Subcutaneous abdominal adipose tissue (tissue), 5 donors: Measurements from ENCODE around the gene ETV6.

Experiments used
- H3K27ac ChIP-seq: one replicate; pipeline ENCODE4 v1.7.0; 2013; ENCODE audit warnings: low read depth, mild to moderate bottlenecking, inconsistent platforms, low read length, moderate library complexity
- H3K27me3 ChIP-seq, 5 donors: one replicate each; pipeline ENCODE4 v1.7.0; 2013; ENCODE audit warnings: low read length in 5 of 5, inconsistent platforms in 1 of 5; ENCODE audit not compliant: control insufficient read depth in 5 of 5, insufficient read depth in 4 of 5
- H3K36me3 ChIP-seq, 5 donors: one replicate each; pipeline ENCODE4 v1.7.0; 2013; ENCODE audit warnings: low read length in 5 of 5; ENCODE audit not compliant: control insufficient read depth in 5 of 5, insufficient read depth in 5 of 5
- H3K4me1 ChIP-seq, 5 donors: one replicate each; pipeline ENCODE4 v1.7.0; 2013; ENCODE audit warnings: low read length in 5 of 5, mild to moderate bottlenecking in 3 of 5, moderate library complexity in 1 of 5; ENCODE audit not compliant: control insufficient read depth in 5 of 5, insufficient read depth in 5 of 5
- H3K4me3 ChIP-seq, 5 donors: one replicate each; pipeline ENCODE4 v1.7.0; 2013; ENCODE audit warnings: low read length in 5 of 5, low read depth in 1 of 5
- H3K9ac ChIP-seq, 5 donors: one replicate each; pipeline ENCODE4 v1.7.0; 2013; ENCODE audit warnings: low read length in 5 of 5, mild to moderate bottlenecking in 4 of 5, moderate library complexity in 3 of 5
- H3K9me3 ChIP-seq, 5 donors: one replicate each; pipeline ENCODE4 v1.7.0; 2013; ENCODE audit warnings: low read length in 5 of 5; ENCODE audit not compliant: control insufficient read depth in 5 of 5
- donor health status: healthy.
- donor health status: healthy.
- donor health status: healthy.
- donor health status: healthy.
- donor health status: healthy.

ETV6 gene

DNA sequence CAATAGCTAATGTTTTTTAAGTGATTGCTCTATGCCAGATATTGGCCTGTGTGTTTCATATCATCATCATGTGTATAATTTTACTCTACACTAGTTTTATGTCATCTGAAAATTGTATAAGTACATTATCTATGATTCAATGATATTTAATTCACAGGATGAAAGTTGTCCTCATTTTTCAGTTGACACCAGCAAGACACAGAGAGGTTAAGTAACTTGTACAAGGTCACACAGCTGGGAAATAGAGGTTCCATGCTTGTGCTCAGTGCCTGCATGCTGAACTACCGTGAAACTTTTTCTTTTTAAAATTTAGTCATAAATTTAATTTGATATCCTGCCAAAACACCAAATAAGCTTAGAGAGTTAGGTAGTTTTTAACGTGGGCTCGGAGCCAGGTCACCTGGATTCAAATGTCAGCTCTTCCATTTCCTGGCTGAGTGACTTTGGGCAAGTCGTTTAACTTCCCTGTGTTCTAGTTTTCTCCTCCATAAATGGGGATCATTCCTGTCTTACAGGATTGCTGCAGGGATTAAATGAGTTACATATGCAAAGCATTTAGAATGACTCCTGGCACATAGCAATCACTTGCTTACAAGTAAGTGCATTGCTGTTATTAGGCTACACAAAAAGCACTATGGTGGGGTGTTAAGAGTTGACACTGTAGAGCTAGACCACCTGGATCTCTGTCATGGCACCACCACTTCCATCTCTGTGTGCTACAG is 183.9 kb downstream of the ETV6 start:
- no peak overlapping the region for H3K27ac ChIP-seq

DNA sequence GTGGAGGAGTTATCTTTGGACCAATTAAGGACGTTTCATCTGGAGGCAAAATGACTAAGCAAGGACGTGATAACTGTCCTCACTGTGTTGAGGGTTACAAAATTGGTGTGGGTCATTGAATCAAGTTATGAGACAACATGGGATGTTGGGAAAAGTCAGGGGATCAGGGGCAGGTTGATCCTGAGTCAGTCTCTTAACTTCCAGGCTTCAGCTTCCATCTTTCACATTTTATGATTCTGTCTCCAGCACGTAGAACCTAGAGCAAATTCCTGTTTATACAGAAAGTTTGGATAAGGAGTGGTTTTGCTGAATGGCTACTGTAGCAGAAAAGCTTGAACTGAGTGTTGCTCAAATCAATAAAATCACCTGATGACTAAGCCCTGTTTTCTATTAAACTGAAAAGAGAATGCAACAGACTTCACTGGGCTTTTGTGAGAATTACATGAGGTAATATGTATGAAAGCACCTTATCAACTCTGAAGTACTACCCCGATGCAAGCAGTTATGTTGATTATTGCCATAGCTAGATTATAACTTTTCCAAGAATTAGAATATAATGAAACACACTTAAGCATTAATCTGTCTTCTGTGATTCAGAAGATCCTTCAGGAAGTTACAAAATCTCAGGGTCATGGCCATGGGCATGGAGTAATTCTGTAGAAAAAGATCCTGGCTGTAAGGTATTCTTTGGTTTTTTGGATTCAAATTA is 184.8 kb downstream of the ETV6 start:
- H3K9ac ChIP-seq, result no peak overlapping the region
- no peak overlapping the region for H3K4me3 ChIP-seq
- peaks cover 9 to 63% (median 42%) of the 10 kb centered on the region in 5 donors for H3K4me1 ChIP-seq
- H3K27me3 ChIP-seq, result no peaks in the 10 kb centered on the region
- peak overlapping the region; percentile 28 for H3K27ac ChIP-seq
- no peaks in the 10 kb centered on the region for H3K36me3 ChIP-seq
- H3K9me3 ChIP-seq, result no peaks in the 10 kb centered on the region

More for the DNA sequence above, 183.9 kb downstream of the ETV6 start:
- no peaks in the 10 kb centered on the region for H3K27me3 ChIP-seq
- H3K4me3 ChIP-seq, result no peak overlapping the region
- peaks cover 7 to 59% (median 36%) of the 10 kb centered on the region in 5 donors for H3K4me1 ChIP-seq
- no peaks in the 10 kb centered on the region for H3K9me3 ChIP-seq
- no peak overlapping the region for H3K9ac ChIP-seq
- H3K36me3 ChIP-seq, result no peaks in the 10 kb centered on the region

DNA sequence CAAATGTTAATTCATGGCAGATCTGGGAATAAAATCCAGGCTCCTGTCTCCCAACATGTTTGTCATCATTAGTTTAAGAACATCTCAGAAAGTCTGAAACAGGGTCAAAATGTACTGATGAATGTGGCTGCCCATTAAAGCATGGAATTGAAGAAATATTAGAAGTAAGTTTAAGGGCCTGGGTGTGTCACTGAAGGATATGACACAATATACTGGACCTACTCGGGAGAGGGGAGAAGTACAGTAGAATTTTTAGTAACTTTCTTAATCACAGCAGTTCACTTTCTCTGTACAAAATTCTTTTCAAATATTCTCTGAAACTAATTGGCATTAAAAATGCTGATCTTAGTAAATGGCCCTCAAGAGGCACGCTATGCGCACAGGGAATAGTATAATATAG is 185.5 kb downstream of the ETV6 start:
- Histone ChIP-seq H3K36me3 (no peaks in the 10 kb centered on the region), H3K27me3 (no peaks in the 10 kb centered on the region), H3K9me3 (no peaks in the 10 kb centered on the region), H3K9ac (no peak overlapping the region), H3K4me3 (no peak overlapping the region), H3K27ac (peak overlapping the region; percentile 28), H3K4me1 (peaks cover 6 to 63% (median 38%) of the 10 kb centered on the region in 5 donors)

DNA sequence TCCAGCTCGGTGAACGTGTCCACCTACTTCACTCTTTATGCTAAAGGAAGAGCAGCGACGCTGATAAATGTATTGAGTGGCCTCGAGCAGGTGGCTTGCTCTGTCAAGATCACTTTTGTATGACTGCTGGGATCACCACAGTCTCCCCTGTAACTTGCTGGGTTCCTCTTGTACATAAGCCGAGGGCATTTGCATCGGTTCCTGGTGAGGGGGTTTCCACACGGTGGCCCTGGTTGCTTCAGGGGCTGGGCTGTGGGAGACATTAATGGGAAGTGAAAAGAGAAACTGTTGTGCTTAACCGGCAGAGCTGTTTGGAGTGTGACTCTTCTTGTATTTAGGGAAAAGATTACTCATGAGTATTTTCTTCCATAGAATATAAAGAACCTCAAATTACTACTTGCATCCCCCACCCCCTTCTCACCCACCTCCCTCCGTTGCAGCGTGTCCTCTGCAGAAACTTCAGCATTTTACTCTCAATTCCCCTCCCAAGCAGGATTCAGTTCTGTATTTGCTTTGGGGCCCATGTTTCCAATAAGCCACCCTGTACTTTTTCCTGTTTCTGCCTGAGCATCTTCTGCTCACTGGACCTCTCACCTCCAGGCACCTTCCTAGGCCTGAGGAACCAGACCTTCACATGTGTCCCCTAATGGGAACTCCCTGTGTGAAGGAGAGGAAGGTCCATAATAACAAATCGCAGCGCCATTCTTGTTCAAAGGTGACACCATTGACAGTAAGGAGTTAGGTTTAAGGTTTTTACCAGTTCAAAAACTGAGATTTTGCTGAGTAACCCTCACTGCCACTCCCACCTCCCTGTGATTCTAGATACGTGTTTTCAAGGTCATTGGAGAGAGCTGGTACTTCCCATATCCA is 187.0 kb downstream of the ETV6 start:
- H3K4me1 ChIP-seq, result peaks cover 4 to 58% (median 32%) of the 10 kb centered on the region in 5 donors
- no peaks in the 10 kb centered on the region for H3K27me3 ChIP-seq
- H3K27ac ChIP-seq, result peak overlapping the region; percentile 3
- H3K9me3 ChIP-seq, result no peaks in the 10 kb centered on the region
- H3K9ac ChIP-seq, result no peak overlapping the region
- no peak overlapping the region for H3K4me3 ChIP-seq
- peaks cover 0 to 4% (median 0%) of the 10 kb centered on the region in 5 donors for H3K36me3 ChIP-seq

DNA sequence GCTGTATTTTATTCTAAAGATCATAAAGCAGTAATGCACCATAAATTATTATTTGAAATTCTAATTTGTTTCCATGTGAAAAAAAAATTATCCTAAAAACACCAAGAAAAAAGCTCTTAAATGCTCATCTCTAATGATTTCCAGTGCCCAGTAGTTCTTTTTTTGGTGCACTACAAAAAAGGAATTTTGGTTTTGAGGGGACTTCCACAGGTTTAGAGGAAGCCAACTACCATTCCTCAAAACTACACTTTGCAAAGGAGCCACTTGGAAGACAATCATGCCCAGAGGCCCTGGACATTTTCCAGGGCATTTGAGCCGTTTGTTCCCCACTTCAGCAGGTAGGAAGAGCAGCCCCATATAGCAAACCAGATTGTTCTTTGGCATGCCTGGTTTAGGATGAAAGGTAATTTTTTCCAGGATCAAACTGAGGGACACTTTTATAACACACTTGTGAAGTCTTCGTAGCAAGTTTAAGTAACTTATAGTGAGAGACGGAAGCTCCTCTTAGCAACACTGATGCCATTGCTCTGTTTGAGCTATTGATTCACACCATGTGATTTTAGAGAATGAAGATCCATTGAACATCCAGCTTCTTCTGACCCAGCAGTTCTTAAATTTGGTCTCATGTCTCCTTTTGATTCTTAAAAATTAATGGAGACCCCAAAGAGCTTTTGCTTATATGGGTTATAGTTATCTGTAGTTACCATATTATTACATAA is 187.9 kb downstream of the ETV6 start:
- peak overlapping the region in 1 of 5 donors; percentile 11 for H3K9ac ChIP-seq
- peak overlapping the region; percentile 3 for H3K27ac ChIP-seq

DNA sequence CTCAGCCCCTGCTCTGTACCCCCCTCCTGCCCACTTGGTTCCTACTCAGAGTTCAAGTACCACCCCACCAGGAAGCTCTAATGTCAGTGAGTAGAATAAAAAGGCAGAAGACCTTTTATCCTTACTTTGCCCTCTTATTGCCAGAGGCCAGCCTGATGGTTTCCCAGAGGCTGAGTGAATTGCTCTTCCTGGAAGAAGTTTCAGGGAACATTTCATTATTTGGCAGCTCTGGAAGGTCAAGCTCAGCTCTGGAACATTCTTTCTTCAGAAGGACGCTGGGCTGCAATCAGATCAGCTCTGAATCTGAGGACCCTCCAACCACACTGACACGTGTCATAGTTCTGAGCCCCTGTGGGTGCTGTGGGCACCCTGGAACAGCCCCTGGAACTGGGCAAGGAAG is 188.9 kb downstream of the ETV6 start:
- peak overlapping the region; percentile 68 for H3K27ac ChIP-seq
- H3K9ac ChIP-seq, result peak overlapping the region in 2 of 5 donors; percentile 14 to 67
- H3K36me3 ChIP-seq, result peaks cover 0 to 18% (median 5%) of the 10 kb centered on the region in 5 donors
- no peaks in the 10 kb centered on the region for H3K9me3 ChIP-seq
- peaks cover 4 to 58% (median 32%) of the 10 kb centered on the region in 5 donors for H3K4me1 ChIP-seq
- H3K4me3 ChIP-seq, result no peak overlapping the region
- H3K27me3 ChIP-seq, result no peaks in the 10 kb centered on the region

More for the DNA sequence above, 187.9 kb downstream of the ETV6 start:
- Histone ChIP-seq H3K36me3 (peaks cover 0 to 9% (median 0%) of the 10 kb centered on the region in 5 donors), H3K4me3 (no peak overlapping the region), H3K27me3 (no peaks in the 10 kb centered on the region), H3K4me1 (peaks cover 4 to 58% (median 32%) of the 10 kb centered on the region in 5 donors), H3K9me3 (no peaks in the 10 kb centered on the region)

DNA sequence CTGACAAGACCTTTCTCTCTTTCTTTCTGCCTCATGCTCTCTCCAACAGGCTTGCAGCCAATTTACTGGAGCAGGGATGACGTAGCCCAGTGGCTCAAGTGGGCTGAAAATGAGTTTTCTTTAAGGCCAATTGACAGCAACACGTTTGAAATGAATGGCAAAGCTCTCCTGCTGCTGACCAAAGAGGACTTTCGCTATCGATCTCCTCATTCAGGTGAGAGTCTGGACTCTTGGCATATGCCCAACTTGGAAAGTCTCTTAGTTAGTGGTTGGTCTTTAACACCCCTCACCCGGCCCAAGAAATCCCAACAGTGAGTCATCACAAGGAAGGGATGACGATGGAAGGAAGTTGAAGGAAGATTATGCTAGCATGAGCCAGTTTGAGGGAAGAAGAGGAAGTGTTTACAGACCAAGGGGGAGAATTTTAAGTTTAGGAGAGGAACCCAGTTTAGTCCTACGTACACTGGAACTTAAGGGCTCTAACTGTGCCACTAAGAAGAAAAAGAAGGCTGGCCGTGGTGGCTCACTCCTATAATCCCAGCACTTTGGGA is 189.7 kb downstream of the ETV6 start:
- Histone ChIP-seq H3K9me3 (no peaks in the 10 kb centered on the region), H3K4me3 (peak overlapping the region in 1 of 5 donors; percentile 11), H3K36me3 (peaks cover 3 to 18% (median 7%) of the 10 kb centered on the region in 5 donors), H3K27ac (peak overlapping the region; percentile 68), H3K27me3 (no peaks in the 10 kb centered on the region), H3K9ac (peak overlapping the region in 1 of 5 donors; percentile 67), H3K4me1 (peaks cover 4 to 54% (median 29%) of the 10 kb centered on the region in 5 donors)

DNA sequence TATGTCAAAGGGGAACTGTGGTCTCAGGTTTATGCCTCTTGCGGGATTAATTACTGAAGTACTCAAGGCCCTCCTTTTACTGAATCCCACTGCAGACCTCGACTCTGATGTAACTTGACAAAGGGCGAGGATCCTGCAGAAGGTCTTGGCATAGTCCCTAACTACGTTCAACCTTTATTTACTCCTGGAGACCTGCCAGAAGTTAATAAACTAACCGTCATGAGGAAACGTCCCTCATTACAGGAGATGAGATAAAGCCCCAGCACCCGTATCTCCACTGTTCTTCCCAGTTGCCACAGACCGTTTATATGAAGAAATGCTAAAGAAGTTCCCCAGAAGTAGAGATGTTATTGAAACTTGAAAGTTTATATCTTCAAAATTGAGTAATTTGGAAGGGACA is 190.9 kb downstream of the ETV6 start:
- Histone ChIP-seq H3K27me3 (no peaks in the 10 kb centered on the region), H3K36me3 (peaks cover 3 to 22% (median 7%) of the 10 kb centered on the region in 5 donors), H3K9me3 (no peaks in the 10 kb centered on the region), H3K27ac (peak overlapping the region; percentile 68), H3K9ac (peak overlapping the region in 1 of 5 donors; percentile 10), H3K4me3 (no peak overlapping the region), H3K4me1 (peaks cover 4 to 42% (median 21%) of the 10 kb centered on the region in 5 donors)

DNA sequence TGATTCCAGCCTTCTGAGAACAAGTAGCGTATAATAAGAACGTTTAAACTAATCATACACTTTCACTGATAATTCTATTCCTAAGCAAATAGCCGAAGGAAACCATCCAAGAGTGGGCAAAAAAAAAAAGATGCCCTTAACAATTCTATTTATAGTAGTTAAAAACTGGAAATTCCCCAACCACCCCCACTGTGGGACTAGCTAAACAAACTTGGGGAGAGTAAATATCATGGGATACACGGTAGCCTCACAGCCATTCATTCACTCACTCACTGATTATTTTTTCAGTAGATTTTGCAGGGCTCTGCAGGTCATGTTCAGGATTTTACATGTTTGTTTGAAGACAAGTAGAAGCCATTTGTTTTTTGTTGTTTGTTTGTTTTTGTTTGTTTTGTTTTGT is 197.0 kb downstream of the ETV6 start:
- Histone ChIP-seq H3K27ac (no peak overlapping the region), H3K9me3 (no peaks in the 10 kb centered on the region), H3K27me3 (no peaks in the 10 kb centered on the region), H3K9ac (no peak overlapping the region), H3K4me3 (no peak overlapping the region), H3K4me1 (no peaks in the 10 kb centered on the region), H3K36me3 (peaks cover 3 to 28% (median 12%) of the 10 kb centered on the region in 5 donors)
